ENCODE results near the gene SLC41A3. TPM values are rescaled to one million over a fixed set of nuclear protein-coding genes. Genes with fewer than 3 reads are reported as not detected.

SLC41A3 gene
- total and polyA plus RNA-seq, 2 of the 8 experiments (the other 6 are each of a cell fraction or from before 2014, with no cell fraction given): 30.2 to 56.4 TPM

- no peaks in the 10 kb centered on the region for H3K36me3 ChIP-seq (ENCODE audit: control insufficient read depth in 2 of 4, insufficient read depth in 4 of 4, low read length in 3 of 4)
- H3K23me2 ChIP-seq (ENCODE audit: low read depth, low read length): no peaks in the 10 kb centered on the region; the same call in 1 of the 2 replicates
- H2BK12ac ChIP-seq (ENCODE audit: low read depth, low read length): no peak overlapping the region
- no peak overlapping the region for H3K4ac ChIP-seq (replicated peaks; ENCODE audit: insufficient read length, low read depth, low read length)
- H3K9ac ChIP-seq (replicated peaks in 1 of 4; ENCODE audit: extremely low read depth in 1 of 4, low read depth in 3 of 4, low read length in 3 of 4): no peak overlapping the region
- no peak overlapping the region; the same call in 1 of the 2 replicates for H3K18ac ChIP-seq (ENCODE audit: extremely low read depth, low read length)
- no peak overlapping the region for H3K27ac ChIP-seq (ENCODE audit: low read depth, low read length)
- no peak overlapping the region for H4K5ac ChIP-seq (ENCODE audit: insufficient read length, low read depth, low read length)
- FAIRE-seq (no peak), DNase-seq (ENCODE audit: low read depth in 1 of 2, low spot score in 2 of 2) (no peak)
- no peak overlapping the region for H2BK20ac ChIP-seq (ENCODE audit: low read length)
- H4K91ac ChIP-seq (replicated peaks; ENCODE audit: insufficient read length, low read length): no peak overlapping the region
- H2BK5ac ChIP-seq (ENCODE audit: low read depth, low read length): no peak overlapping the region; the same call in 1 of the 2 replicates
- H3K79me2 ChIP-seq (ENCODE audit: control insufficient read depth in 1 of 2, insufficient read depth in 2 of 2, low read length in 2 of 2): no peaks in the 10 kb centered on the region
- no peak overlapping the region for H2AFZ ChIP-seq (ENCODE audit: low read length)
- no peak overlapping the region for H3K4me2 ChIP-seq (ENCODE audit: insufficient read depth in 1 of 2, low read depth in 2 of 2, low read length in 2 of 2)
- H3K56ac ChIP-seq (replicated peaks; ENCODE audit: insufficient read length, low read depth, low read length): no peak overlapping the region
- no peaks in the 10 kb centered on the region; the same call in none of the 2 replicates for H3K79me1 ChIP-seq (ENCODE audit: low read depth, low read length)
- H3K14ac ChIP-seq (ENCODE audit: insufficient read length): no peak overlapping the region
- H4K20me1 ChIP-seq (replicated peaks in 1 of 2; ENCODE audit: control insufficient read depth in 1 of 2, insufficient read depth in 2 of 2, low read length in 2 of 2): no peaks in the 10 kb centered on the region
- H3K23ac ChIP-seq (ENCODE audit: insufficient read length): no peak overlapping the region
- no peak overlapping the region for H2BK15ac ChIP-seq (ENCODE audit: low read length)
- 77% methylated on average over 4 of the region's 4 CpGs; no CpG with 5 or more reads in 1 of the 2 experiments for whole genome bisulfite sequencing, 2 experiments (ENCODE audit: extremely low coverage in 1 of 2, insufficient coverage in 1 of 2, insufficient read length in 1 of 2, insufficient replicate concordance in 2 of 2, low coverage in 1 of 2, low lambda C conversion rate in 2 of 2, missing lambda C conversion rate in 1 of 2)
- no peak overlapping the region for H3K4me3 ChIP-seq (ENCODE audit: extremely low read depth in 1 of 4, insufficient read depth in 2 of 4, low read depth in 3 of 4, low read length in 4 of 4)
- no peak overlapping the region for H2BK120ac ChIP-seq (replicated peaks; ENCODE audit: low read depth, low read length)
- no peak overlapping the region for H4K8ac ChIP-seq (ENCODE audit: extremely low read depth, insufficient read depth, low read length)
- H3K4me1 ChIP-seq (replicated peaks in 1 of 4; ENCODE audit: control insufficient read depth in 3 of 4, insufficient read depth in 4 of 4, low read length in 3 of 4): no peaks in the 10 kb centered on the region
- CTCF ChIA-PET (ENCODE audit: partially characterized antibody): interaction anchor here (1.1 to 1.5 kb wide), 3 partner anchors 29 to 65 kb away, joined by 3 to 4 read pairs (median 3); no protein-coding TSS in a partner anchor
- POLR2A ChIA-PET (ENCODE audit: partially characterized antibody): no interaction called here
- no peak overlapping the region for H2AK5ac ChIP-seq (ENCODE audit: low read depth, low read length)
- no peaks in the 10 kb centered on the region for H3K27me3 ChIP-seq (replicated peaks in 1 of 4; ENCODE audit: control insufficient read depth in 3 of 4, extremely low read depth in 1 of 4, insufficient read depth in 3 of 4, low read length in 3 of 4)
- H3K9me3 ChIP-seq (ENCODE audit: insufficient read depth in 2 of 2, low read depth in 1 of 2, low read length in 1 of 2): no peaks in the 10 kb centered on the region
These were observed 32.2 kb downstream of the SLC41A3 start for GRCh38 chr3:126051741-126052140.
